LNCaP clone FGC (cell line): ENCODE measurements around the gene PTPRM.

Source experiments
- DNase-seq: peaks from one replicate; pipeline ENCODE4 v3.0.0-alpha.2; 2011; ENCODE audit warnings: low read depth
- H3K4me3 ChIP-seq: 2 replicates; pipeline ENCODE4 v1.5.1; 2011; ENCODE audit warnings: mild to moderate bottlenecking, low read depth, low read length, control low read depth
- TF ChIP-seq, protein P1 (sequence below): IDR thresholded peaks from 2 replicates; pipeline ENCODE4 v1.5.1; 2012; ENCODE audit warnings: mild to moderate bottlenecking; ENCODE audit not compliant: control insufficient read depth, insufficient read depth; ENCODE audit errors: extremely low read depth

PTPRM gene

DNA sequence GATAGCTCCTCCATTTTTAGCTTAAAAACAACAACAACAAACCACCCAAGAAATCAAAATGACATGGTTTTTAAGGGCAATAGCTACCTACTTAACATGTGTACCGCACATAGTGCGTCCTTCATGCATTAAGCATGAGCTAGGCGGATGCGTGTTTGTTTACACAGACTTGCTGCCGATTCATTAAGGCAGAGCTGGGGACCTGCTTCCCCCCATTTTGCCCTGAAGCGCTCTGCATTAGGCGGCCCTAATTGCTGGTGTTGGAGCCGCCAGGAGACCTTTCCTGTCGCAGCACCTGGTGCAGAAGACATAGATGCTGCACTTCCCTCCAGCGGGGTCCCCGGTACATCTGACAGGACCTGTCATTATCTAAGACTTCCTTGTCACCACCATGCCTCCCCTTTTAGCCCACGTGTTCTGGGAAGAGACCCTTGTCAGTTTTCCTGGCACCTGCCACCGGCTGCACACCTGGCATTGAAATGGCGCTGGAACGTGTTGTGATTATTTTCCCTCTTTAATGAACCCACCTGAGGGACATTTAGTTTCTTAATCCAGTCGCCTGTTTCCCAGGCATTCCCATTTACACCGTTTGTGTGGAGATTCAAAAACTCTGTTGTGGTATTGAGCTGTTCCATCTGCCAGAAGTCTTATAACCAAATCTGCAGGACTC lies 781.1 kb downstream of the PTPRM start:
- no peak overlapping the region for H3K4me3 ChIP-seq
- DNase-seq: no peak

DNA sequence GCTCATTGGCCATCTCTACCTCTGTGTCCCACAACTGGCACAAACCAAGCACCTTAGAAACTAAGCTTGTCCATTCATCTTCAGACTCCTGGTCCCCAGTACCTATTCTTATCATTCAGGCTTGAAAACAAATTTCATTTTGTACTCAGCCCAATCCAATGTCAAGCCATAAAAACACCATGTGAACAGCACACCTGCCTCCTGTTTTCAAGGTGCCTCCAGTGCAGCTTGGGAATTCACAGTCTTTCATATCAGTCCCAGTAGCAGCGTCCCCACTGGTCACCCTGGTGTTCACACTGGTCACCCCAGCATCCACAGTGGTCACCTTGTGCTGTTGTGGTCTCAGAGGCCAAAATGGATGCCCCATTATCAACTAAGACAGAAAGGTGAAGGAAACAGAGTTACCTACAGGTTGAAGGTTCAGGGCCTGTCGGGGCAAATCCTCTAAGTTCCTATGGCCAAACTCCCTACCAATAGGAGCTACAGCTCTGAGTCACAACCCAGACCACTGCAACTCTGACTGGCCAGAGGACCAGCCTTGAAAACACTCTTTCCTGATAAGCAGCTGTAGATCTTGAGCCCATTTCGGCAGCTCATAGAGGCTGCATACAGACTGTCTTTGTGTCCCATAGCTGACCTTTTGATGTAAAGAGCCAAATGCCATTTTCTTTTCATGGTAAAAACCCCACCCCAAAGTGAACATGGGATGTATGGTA lies 782.6 kb downstream of the PTPRM start:
- TF ChIP-seq, protein P1, sequence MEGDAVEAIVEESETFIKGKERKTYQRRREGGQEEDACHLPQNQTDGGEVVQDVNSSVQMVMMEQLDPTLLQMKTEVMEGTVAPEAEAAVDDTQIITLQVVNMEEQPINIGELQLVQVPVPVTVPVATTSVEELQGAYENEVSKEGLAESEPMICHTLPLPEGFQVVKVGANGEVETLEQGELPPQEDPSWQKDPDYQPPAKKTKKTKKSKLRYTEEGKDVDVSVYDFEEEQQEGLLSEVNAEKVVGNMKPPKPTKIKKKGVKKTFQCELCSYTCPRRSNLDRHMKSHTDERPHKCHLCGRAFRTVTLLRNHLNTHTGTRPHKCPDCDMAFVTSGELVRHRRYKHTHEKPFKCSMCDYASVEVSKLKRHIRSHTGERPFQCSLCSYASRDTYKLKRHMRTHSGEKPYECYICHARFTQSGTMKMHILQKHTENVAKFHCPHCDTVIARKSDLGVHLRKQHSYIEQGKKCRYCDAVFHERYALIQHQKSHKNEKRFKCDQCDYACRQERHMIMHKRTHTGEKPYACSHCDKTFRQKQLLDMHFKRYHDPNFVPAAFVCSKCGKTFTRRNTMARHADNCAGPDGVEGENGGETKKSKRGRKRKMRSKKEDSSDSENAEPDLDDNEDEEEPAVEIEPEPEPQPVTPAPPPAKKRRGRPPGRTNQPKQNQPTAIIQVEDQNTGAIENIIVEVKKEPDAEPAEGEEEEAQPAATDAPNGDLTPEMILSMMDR: no peak
- H3K4me3 ChIP-seq: no peak overlapping the region
- no peak for DNase-seq

More for the DNA sequence above, 781.1 kb downstream of the PTPRM start:
- TF ChIP-seq, protein P1: no peak

DNA sequence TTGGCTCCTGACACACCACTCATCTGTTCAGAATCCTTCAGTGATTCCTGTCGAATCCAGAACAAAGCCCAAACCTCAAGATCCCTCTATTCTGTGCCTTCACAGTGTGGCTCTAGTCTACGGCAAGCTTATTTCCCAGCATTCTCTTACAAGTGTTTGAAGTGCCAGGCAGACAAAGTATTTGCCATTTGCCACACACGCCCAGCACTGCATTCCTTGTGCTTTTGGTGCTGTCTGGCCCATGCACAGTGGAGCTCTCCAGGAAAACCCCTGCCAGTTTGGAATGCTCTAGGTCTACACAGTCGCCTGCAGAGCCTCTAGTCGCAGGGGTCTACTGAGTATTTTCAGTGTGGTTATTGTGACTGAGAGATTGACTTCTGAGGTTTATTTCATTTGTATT lies 783.5 kb downstream of the PTPRM start:
- DNase-seq: no peak
- TF ChIP-seq, protein P1: no peak

DNA sequence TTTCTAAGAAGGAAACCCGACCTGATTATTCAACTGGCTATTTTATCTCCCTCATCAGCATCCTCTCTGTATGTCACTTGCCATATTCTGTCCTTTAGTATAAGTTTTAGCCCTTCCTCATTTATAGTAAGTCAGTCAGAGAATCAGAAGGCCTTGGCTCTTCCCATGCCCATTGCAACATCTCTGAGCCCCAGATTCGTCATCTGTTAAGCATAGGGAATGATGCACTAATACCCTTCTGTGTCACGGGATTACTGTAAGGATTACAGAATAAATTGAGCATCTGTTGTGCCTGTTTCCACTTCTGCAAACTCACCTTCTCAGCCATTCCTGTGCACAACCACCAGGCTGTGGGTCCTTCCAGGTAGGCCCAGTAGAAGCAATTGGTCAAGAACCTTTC lies 784.0 kb downstream of the PTPRM start:
- TF ChIP-seq, protein P1: no peak
- no peak overlapping the region for H3K4me3 ChIP-seq
- no peak for DNase-seq

More for the DNA sequence above, 783.5 kb downstream of the PTPRM start:
- no peak overlapping the region for H3K4me3 ChIP-seq

DNA sequence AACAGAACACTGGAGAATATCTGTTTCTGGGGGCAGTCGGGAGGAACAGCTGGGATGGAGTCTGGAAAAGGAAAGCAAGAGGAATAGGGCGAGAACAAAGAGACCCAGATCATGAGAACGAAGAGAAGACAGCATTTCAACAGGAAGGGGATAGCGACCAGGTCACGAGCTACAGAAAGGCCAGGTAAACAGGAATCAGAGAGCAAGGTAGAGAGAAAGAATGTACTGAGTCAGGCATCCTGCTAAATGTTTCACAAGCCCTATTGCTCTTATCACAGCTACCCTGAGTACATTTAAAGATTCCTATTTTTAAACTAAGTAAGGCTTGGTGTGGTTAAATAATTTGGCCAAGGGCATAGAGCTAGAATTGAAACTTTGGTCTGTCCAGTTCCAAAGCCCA lies 787.2 kb downstream of the PTPRM start:
- DNase-seq: no peak
- H3K4me3 ChIP-seq: no peak overlapping the region
- TF ChIP-seq, protein P1: no peak

DNA sequence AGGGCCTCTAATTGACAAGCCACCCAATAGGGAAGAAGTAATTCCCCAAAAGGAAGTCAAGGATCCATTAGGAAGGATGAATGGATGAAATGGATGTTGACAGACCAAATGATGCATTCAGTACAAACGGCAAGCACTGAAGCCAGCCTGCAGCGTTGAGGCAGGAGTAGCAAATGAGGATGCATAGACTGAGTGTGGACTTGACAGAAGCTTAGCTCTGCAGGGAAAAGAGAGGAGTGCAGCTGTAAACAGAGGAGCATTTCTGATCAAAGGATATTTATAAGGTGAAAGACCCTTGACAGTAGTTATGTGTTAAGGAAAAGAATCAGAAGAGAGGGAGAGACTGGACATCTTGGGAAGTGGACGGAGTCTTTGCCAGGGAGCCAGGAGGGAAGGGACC lies 788.9 kb downstream of the PTPRM start:
- no peak for DNase-seq
- no peak overlapping the region for H3K4me3 ChIP-seq
- TF ChIP-seq, protein P1: no peak
